ENCODE results near the gene MEX3D.

MEX3D gene

GRCh38 chr19:1514986-1515721 is 53.0 kb downstream of the MEX3D start:
- no peak for DNase-seq

- no peak for DNase-seq
Observed at GRCh38 chr19:1514295-1514661, 53.8 kb downstream of the MEX3D start.

GRCh38 chr19:1513499-1514294 is 54.4 kb downstream of the MEX3D start:
- DNase-seq = no peak

- DNase-seq = no peak
Observed at GRCh38 chr19:1512671-1513498, 55.2 kb downstream of the MEX3D start, which contains the start of gene ADAMTSL5. TSS of gene ADAMTSL5 (minus strand) at chr19:1513019. CDS start at chr19:1510943, 2,076 bp downstream.

- DNase-seq = no peak
Observed at GRCh38 chr19:1511318-1512317, 56.5 kb downstream of the MEX3D start.

GRCh38 chr19:1510807-1511206 is 57.3 kb downstream of the MEX3D start:
- DNase-seq = no peak

- no peak for DNase-seq
Observed at GRCh38 chr19:1510442-1510806, 57.7 kb downstream of the MEX3D start.

GRCh38 chr19:1509602-1510441 is 58.3 kb downstream of the MEX3D start:
- DNase-seq = no peak

- no peak for DNase-seq
Observed at GRCh38 chr19:1508507-1508856, 59.6 kb downstream of the MEX3D start.

- DNase-seq = peak; percentile 93
Observed at GRCh38 chr19:1507763-1508506, 60.2 kb downstream of the MEX3D start.

GRCh38 chr19:1507192-1507660 is 60.9 kb downstream of the MEX3D start:
- no peak for DNase-seq

- DNase-seq = no peak
Observed at GRCh38 chr19:1505991-1506881, 61.9 kb downstream of the MEX3D start.

- no peak for DNase-seq
Observed at GRCh38 chr19:1505012-1505411, 63.1 kb downstream of the MEX3D start.

All from NCI-H146 (cell line).